ENCODE results near the gene HOTAIR. TPM values are rescaled to one million over a fixed set of nuclear protein-coding genes. Genes with fewer than 3 reads are reported as not detected.

The HOTAIR gene
- polyA plus RNA-seq, 2 of the 4 experiments (the other 2 are of a cell fraction): 0.67 to 0.71 TPM

- TF ChIP-seq POLR2AphosphoS2 (conservative IDR thresholded peaks at IDR 0.05; ENCODE audit: low read length) (no peak), NPAS2 (CRISPR knock-in tag; IDR thresholded peaks at IDR 0.05; ENCODE audit: borderline replicate concordance) (no peak), KDM1A (IDR thresholded peaks at IDR 0.05; ENCODE audit: low read depth) (no peak), NFE2L2 (conservative IDR thresholded peaks at IDR 0.05; ENCODE audit: low read length) (no peak), JUNB (IDR thresholded peaks at IDR 0.05) (no peak), EHMT2 (IDR thresholded peaks at IDR 0.05; ENCODE audit: low read depth) (no peak), FOSB (CRISPR knock-in tag; IDR thresholded peaks at IDR 0.05) (no peak), PBX3 (IDR thresholded peaks at IDR 0.05) (no peak), EHF (CRISPR knock-in tag; IDR thresholded peaks at IDR 0.05) (no peak), CTCF (IDR thresholded peaks at IDR 0.05) (no peak), CBX8 (IDR thresholded peaks at IDR 0.05) (no peak), PHF8 (IDR thresholded peaks at IDR 0.05; ENCODE audit: borderline replicate concordance, low read depth) (no peak), CHD2 (IDR thresholded peaks at IDR 0.05; ENCODE audit: low read length, partially characterized antibody) (no peak), ATOH8 (CRISPR knock-in tag; IDR thresholded peaks at IDR 0.05; ENCODE audit: low read depth) (no peak), ZFP36 (IDR thresholded peaks at IDR 0.05; ENCODE audit: borderline replicate concordance, partially characterized antibody) (no peak), POLR2A (IDR thresholded peaks at IDR 0.05; ENCODE audit: low read length) (no peak), KDM5A (IDR thresholded peaks at IDR 0.05) (no peak)
- TF ChIP-seq, protein P1, sequence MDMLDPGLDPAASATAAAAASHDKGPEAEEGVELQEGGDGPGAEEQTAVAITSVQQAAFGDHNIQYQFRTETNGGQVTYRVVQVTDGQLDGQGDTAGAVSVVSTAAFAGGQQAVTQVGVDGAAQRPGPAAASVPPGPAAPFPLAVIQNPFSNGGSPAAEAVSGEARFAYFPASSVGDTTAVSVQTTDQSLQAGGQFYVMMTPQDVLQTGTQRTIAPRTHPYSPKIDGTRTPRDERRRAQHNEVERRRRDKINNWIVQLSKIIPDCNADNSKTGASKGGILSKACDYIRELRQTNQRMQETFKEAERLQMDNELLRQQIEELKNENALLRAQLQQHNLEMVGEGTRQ (IDR thresholded peaks at IDR 0.05): no peak
- TF ChIP-seq, protein P2, sequence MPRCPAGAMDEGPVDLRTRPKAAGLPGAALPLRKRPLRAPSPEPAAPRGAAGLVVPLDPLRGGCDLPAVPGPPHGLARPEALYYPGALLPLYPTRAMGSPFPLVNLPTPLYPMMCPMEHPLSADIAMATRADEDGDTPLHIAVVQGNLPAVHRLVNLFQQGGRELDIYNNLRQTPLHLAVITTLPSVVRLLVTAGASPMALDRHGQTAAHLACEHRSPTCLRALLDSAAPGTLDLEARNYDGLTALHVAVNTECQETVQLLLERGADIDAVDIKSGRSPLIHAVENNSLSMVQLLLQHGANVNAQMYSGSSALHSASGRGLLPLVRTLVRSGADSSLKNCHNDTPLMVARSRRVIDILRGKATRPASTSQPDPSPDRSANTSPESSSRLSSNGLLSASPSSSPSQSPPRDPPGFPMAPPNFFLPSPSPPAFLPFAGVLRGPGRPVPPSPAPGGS (IDR thresholded peaks at IDR 0.05): no peak
Measured at GRCh38 chr12:53971129-53971528, 3.6 kb downstream of the HOTAIR start.

DNA sequence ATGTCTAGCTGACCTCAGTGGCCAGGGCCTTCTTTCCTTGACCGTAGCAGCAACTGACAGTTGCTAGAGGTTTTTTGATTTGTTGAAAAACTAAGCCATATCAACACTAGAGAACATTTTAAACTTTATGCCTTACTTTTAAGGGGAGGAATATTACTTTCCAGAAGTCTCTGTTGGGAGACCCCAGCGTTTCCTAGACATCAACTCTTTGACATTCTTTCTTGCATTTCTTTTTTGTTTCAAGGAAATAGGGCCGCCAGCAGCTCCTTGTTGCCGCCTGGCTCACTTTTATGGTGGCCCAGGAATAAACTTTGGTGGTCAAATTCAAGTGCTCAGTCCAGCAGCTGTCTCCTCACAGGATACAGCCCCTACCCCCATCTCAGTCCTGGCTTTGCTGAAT, 4.3 kb downstream of the HOTAIR start:
- ChIA-PET POLR2A (no interaction called here), CTCF (interaction anchor here (0.9 to 2.1 kb wide), 3 partner anchors 8 to 31 kb away, joined by 3 to 6 read pairs (median 4); partner anchors contain the start of gene HOXC10)
- H3K4me3 ChIP-seq: no peak overlapping the region
- DNase-seq (ENCODE audit: low read depth in 1 of 2, low spot score in 1 of 2) (no peak), ATAC-seq (no peak), FAIRE-seq (no peak)
- no peak overlapping the region for H3K4me2 ChIP-seq
- peaks cover 7% of the 10 kb centered on the region; the same call in 1 of the 3 replicates for H3K4me1 ChIP-seq
- no peaks in the 10 kb centered on the region for H3K9me3 ChIP-seq
- H3K27ac ChIP-seq: no peak overlapping the region
- WGBS (ENCODE audit: missing lambda C conversion rate): 78% methylated on average over 4 of the region's 4 CpGs
- no peak for TF ChIP-seq HOXB13 (CRISPR knock-in tag; IDR thresholded peaks at IDR 0.05; ENCODE audit: low read depth)
- TF ChIP-seq EHF (CRISPR knock-in tag; IDR thresholded peaks at IDR 0.05): no peak
- no peak for TF ChIP-seq CTCF (IDR thresholded peaks at IDR 0.05)
- TF ChIP-seq ZNF302 (CRISPR knock-in tag; IDR thresholded peaks at IDR 0.05): no peak
- TF ChIP-seq PBX3 (IDR thresholded peaks at IDR 0.05): no peak
- TF ChIP-seq RFX5 (IDR thresholded peaks at IDR 0.05): no peak
- TF ChIP-seq, protein P1 (IDR thresholded peaks at IDR 0.05): no peak
- no peak for TF ChIP-seq HES2 (IDR thresholded peaks at IDR 0.05)
- no peak for TF ChIP-seq RAD21 (conservative IDR thresholded peaks at IDR 0.05 in 1 of 2, IDR thresholded peaks at IDR 0.05 in 1 of 2)

More at GRCh38 chr12:53971129-53971528, 3.6 kb downstream of the HOTAIR start:
- DNase-seq (ENCODE audit: low read depth in 1 of 2, low spot score in 1 of 2): no peak
- ChIA-PET CTCF (interaction anchor here (1.0 to 3.0 kb wide), 5 partner anchors 12 to 230 kb away, joined by 3 to 14 read pairs (median 3); partner anchors contain the start of gene HOXC10), POLR2A (no interaction called here)
- Histone ChIP-seq H3K9me3 (no peaks in the 10 kb centered on the region), H3K4me3 (no peak overlapping the region), H3K27ac (no peak overlapping the region), H3K4me1 (peaks cover 7% of the 10 kb centered on the region; the same call in 1 of the 3 replicates), H3K4me2 (no peak overlapping the region)
- no peak for ATAC-seq
- FAIRE-seq: no peak
- 98% methylated on average over 3 of the region's 3 CpGs for WGBS (ENCODE audit: missing lambda C conversion rate)

Data from A549 (cell line).